IMR-90 (cell line): ENCODE measurements around the gene ZDHHC24. TPM values are rescaled to one million over a fixed set of nuclear protein-coding genes. Genes with fewer than 3 reads are reported as not detected.

ENCODE experiments used
- ATAC-seq: fragments of 200-7000 bp; cut with Tn5 transposase; 2 replicates; pipeline ENCODE4 v1.9.1; 2020; ENCODE audit warnings: low read depth, mild to moderate bottlenecking, moderate library complexity
- BruUV-seq: library from RNA; stranded (reverse); fragments of 400-500 nt; replicated peaks from 2 replicates; lab custom pipeline; 2021; lab: Mats Ljungman, UMichigan
- CTCF ChIA-PET: fragments of 300-600 bp; formaldehyde crosslinking; extraction: SDS; loops from one replicate; lab custom pipeline; 2021; ENCODE audit warnings: antibody characterized with exemption; lab: Yijun Ruan, JAX
- POLR2A ChIA-PET: fragments of 300-600 bp; sonication (Branson Sonifier 250); formaldehyde crosslinking; loops from one replicate; lab custom pipeline; 2022; ENCODE audit warnings: antibody characterized with exemption; ENCODE audit not compliant: unreplicated experiment; lab: Charles Lee
- DNase-seq: peaks from one replicate; pipeline ENCODE4 v3.0.0; 2013
- H2AFZ ChIP-seq: replicated peaks from 2 replicates; pipeline ENCODE3; 2013; ENCODE audit warnings: low read length, mild to moderate bottlenecking; ENCODE audit not compliant: poor library complexity
- H2AK5ac ChIP-seq: 2 replicates; pipeline ENCODE4 v1.6.1; 2013; ENCODE audit warnings: low read depth, low read length, inconsistent platforms
- H2AK9ac ChIP-seq: replicated peaks from 2 replicates; pipeline ENCODE3; 2013; ENCODE audit warnings: mild to moderate bottlenecking, low read depth, low read length, moderate library complexity; ENCODE audit not compliant: poor library complexity
- H2BK120ac ChIP-seq: 2 replicates; pipeline ENCODE4 v1.6.1; 2013; ENCODE audit warnings: low read depth, low read length, inconsistent platforms
- H2BK15ac ChIP-seq: 3 replicates; pipeline ENCODE4 v1.6.1; 2013; ENCODE audit warnings: low read depth, low read length, inconsistent platforms
- H2BK20ac ChIP-seq: 2 replicates; pipeline ENCODE4 v1.6.1; 2013; ENCODE audit warnings: low read depth, mild to moderate bottlenecking, inconsistent platforms, low read length, moderate library complexity
- H2BK5ac ChIP-seq: 2 replicates; pipeline ENCODE4 v1.6.1; 2013; ENCODE audit warnings: mild to moderate bottlenecking, low read depth, low read length, inconsistent platforms; ENCODE audit not compliant: poor library complexity, severe bottlenecking
- H3K14ac ChIP-seq: replicated peaks from 2 replicates; pipeline ENCODE4 v1.6.1; 2013; ENCODE audit warnings: low read depth, low read length, inconsistent platforms
- H3K18ac ChIP-seq: 2 replicates; pipeline ENCODE4 v1.6.1; 2013; ENCODE audit warnings: low read depth, low read length, control low read depth
- H3K23ac ChIP-seq: 2 replicates; pipeline ENCODE4 v1.6.1; 2013; ENCODE audit warnings: low read depth, low read length, inconsistent platforms
- H3K27ac ChIP-seq: 2 replicates; pipeline ENCODE4 v1.5.1; 2013; ENCODE audit warnings: mild to moderate bottlenecking, control low read depth, low read length; ENCODE audit not compliant: insufficient read depth
- H3K27me3 ChIP-seq: 2 replicates; pipeline ENCODE4 v1.6.1; 2013; ENCODE audit warnings: low read length; ENCODE audit not compliant: control insufficient read depth, insufficient read depth
- H3K36me3 ChIP-seq: 2 replicates; pipeline ENCODE4 v1.6.1; 2013; ENCODE audit warnings: low read length, mixed read lengths; ENCODE audit not compliant: control insufficient read depth, insufficient read depth
- H3K4ac ChIP-seq: 2 replicates; pipeline ENCODE4 v1.6.1; 2013; ENCODE audit warnings: low read depth, low read length, inconsistent platforms
- H3K4me1 ChIP-seq: 2 replicates; pipeline ENCODE4 v1.6.1; 2013; ENCODE audit warnings: low read length, mixed read lengths; ENCODE audit not compliant: control insufficient read depth, insufficient read depth
- H3K4me2 ChIP-seq: 2 replicates; pipeline ENCODE4 v1.6.1; 2013; ENCODE audit warnings: low read depth, mild to moderate bottlenecking, control low read depth, low read length, moderate library complexity
- H3K4me3 ChIP-seq: 2 replicates; pipeline ENCODE4 v1.5.1; 2013; ENCODE audit warnings: low read depth, mild to moderate bottlenecking, control low read depth, low read length, moderate library complexity; ENCODE audit not compliant: insufficient read depth
- H3K56ac ChIP-seq: 2 replicates; pipeline ENCODE4 v1.6.1; 2013; ENCODE audit warnings: low read length, inconsistent platforms; ENCODE audit not compliant: insufficient read depth; ENCODE audit errors: extremely low read depth
- H3K79me1 ChIP-seq, 2 experiments: 2 replicates each; pipeline ENCODE4 v1.6.1; 2013; ENCODE audit warnings: low read length in 2 of 2, inconsistent platforms in 1 of 2, low read depth in 1 of 2
- H3K9ac ChIP-seq: 2 replicates; pipeline ENCODE4 v1.6.1; 2013; ENCODE audit warnings: low read depth, low read length, control low read depth
- H3K9me1 ChIP-seq: 2 replicates; pipeline ENCODE4 v1.6.1; 2013; ENCODE audit warnings: low read length, inconsistent platforms; ENCODE audit not compliant: insufficient read depth
- H3K9me3 ChIP-seq: 2 replicates; pipeline ENCODE4 v1.6.1; 2013; ENCODE audit warnings: low read length; ENCODE audit not compliant: control insufficient read depth, insufficient read depth
- H4K20me1 ChIP-seq: 2 replicates; pipeline ENCODE4 v1.6.1; 2013; ENCODE audit warnings: low read length, inconsistent platforms; ENCODE audit not compliant: insufficient read depth
- H4K5ac ChIP-seq: 2 replicates; pipeline ENCODE4 v1.6.1; 2013; ENCODE audit warnings: mild to moderate bottlenecking, low read depth, low read length, control low read depth
- H4K8ac ChIP-seq, 2 experiments: 2 replicates each; pipeline ENCODE4 v1.6.1; 2013; ENCODE audit warnings: low read depth in 2 of 2, low read length in 2 of 2, control low read depth in 1 of 2, inconsistent platforms in 1 of 2
- H4K91ac ChIP-seq: 2 replicates; pipeline ENCODE4 v1.6.1; 2013; ENCODE audit warnings: low read depth, low read length, inconsistent platforms; ENCODE audit not compliant: insufficient read depth
- BHLHE40 ChIP-seq: fragments of 150-350 bp; IDR thresholded peaks from 2 replicates; pipeline ENCODE4 v1.6.1; 2016; ENCODE audit warnings: mild to moderate bottlenecking, low read depth, low read length
- CEBPB ChIP-seq: IDR thresholded peaks from 2 replicates; pipeline ENCODE4 v1.6.1; 2012; ENCODE audit warnings: low read depth, low read length, improper control_type of control experiment
- CTCF ChIP-seq: conservative IDR thresholded peaks from 2 replicates; pipeline ENCODE4 v1.5.1; 2012; ENCODE audit warnings: mild to moderate bottlenecking, low read depth, low read length, improper control_type of control experiment
- FOS ChIP-seq: fragments of 150-350 bp; IDR thresholded peaks from 2 replicates; pipeline ENCODE4 v1.6.1; 2016; ENCODE audit warnings: low read depth, low read length
- MAFK ChIP-seq: IDR thresholded peaks from 2 replicates; pipeline ENCODE4 v1.6.1; 2012; ENCODE audit warnings: low read depth, low read length, improper control_type of control experiment
- MXI1 ChIP-seq: IDR thresholded peaks from 2 replicates; pipeline ENCODE4 v1.6.1; 2012; ENCODE audit warnings: low read depth, mild to moderate bottlenecking, low read length, moderate library complexity, borderline replicate concordance
- NFE2L2 ChIP-seq: fragments of 150-350 bp; IDR thresholded peaks from 2 replicates; pipeline ENCODE4 v1.6.1; 2016; ENCODE audit warnings: low read depth, mild to moderate bottlenecking, low read length
- POLR2A ChIP-seq: IDR thresholded peaks from 2 replicates; pipeline ENCODE4 v1.6.1; 2012; ENCODE audit warnings: mild to moderate bottlenecking, low read depth, low read length
- RAD21 ChIP-seq: IDR thresholded peaks from 2 replicates; pipeline ENCODE4 v1.6.1; 2012; ENCODE audit warnings: low read length, improper control_type of control experiment
- RCOR1 ChIP-seq: IDR thresholded peaks from 2 replicates; pipeline ENCODE4 v1.6.1; 2012; ENCODE audit warnings: mild to moderate bottlenecking, low read length, improper control_type of control experiment; ENCODE audit not compliant: insufficient replicate concordance
- RFX5 ChIP-seq: IDR thresholded peaks from 2 replicates; pipeline ENCODE4 v1.8.0; 2012; ENCODE audit warnings: low read depth, mild to moderate bottlenecking, low read length, moderate library complexity
- SMC3 ChIP-seq: fragments of 150-350 bp; IDR thresholded peaks from 2 replicates; pipeline ENCODE4 v1.6.1; 2016; ENCODE audit warnings: low read depth, mild to moderate bottlenecking, antibody characterized with exemption, low read length, moderate library complexity
- WGBS, 2 experiments: methylation state at CpG; one replicate each; pipeline versions ENCODE4 v1.1.5 to v1.1.7; 2013; ENCODE audit warnings: missing lambda C conversion rate in 2 of 2; ENCODE audit not compliant: insufficient read length in 1 of 2; ENCODE audit errors: extremely low coverage in 2 of 2; 5-methylcytosine and 5-hydroxymethylcytosine counted together
- dilution Hi-C: fragments of 300-500 bp; cut with HindIII; formaldehyde crosslinking; loops from one replicate; pipeline ENCODE4 v1.14.3; 2018; ENCODE audit warnings: low sequenced_read_pairs; ENCODE audit not compliant: unreplicated experiment
- in situ Hi-C: fragments of 300-500 bp; cut with MboI; formaldehyde crosslinking; loops from 3 replicates; pipeline ENCODE4 v1.14.3; 2019; ENCODE audit warnings: low sequenced_read_pairs, inconsistent platforms, mixed read lengths
- intact Hi-C: fragments of 100-400 bp; cut with micrococcal nuclease; formaldehyde crosslinking; loops from 2 replicates; pipeline ENCODE4 v1.10.0; 2022
- polyA plus RNA-seq, 3 experiments: library from polyadenylated mRNA; depleted of rRNA; stranded (reverse); fragments of >200 nt; gene quantifications; 2 replicates each; pipeline ENCODE4 v1.2.3, GENCODE V29; 2012; ENCODE audit warnings: low replicate concordance in 1 of 3
- total RNA-seq: library from RNA; depleted of rRNA; stranded (reverse); fragments of >200 nt; gene quantifications from 2 replicates; pipeline ENCODE4 v1.2.3, GENCODE V29; 2012
- TF ChIP-seq, protein P1 (sequence below): fragments of 150-350 bp; IDR thresholded peaks from 2 replicates; pipeline ENCODE4 v1.6.1; 2016; ENCODE audit warnings: low read depth, mild to moderate bottlenecking, low read length, moderate library complexity, borderline replicate concordance

ZDHHC24 gene
- total and polyA plus RNA-seq, 2 of the 4 experiments (the other 2 are of a cell fraction) = 3.2 to 10.9 TPM

- TF ChIP-seq CTCF = no peak
- no peak for TF ChIP-seq RFX5
- no peak for TF ChIP-seq CEBPB
Measured at GRCh38 chr11:66548041-66548440, 2.2 kb upstream of the ZDHHC24 start (continued).

DNA sequence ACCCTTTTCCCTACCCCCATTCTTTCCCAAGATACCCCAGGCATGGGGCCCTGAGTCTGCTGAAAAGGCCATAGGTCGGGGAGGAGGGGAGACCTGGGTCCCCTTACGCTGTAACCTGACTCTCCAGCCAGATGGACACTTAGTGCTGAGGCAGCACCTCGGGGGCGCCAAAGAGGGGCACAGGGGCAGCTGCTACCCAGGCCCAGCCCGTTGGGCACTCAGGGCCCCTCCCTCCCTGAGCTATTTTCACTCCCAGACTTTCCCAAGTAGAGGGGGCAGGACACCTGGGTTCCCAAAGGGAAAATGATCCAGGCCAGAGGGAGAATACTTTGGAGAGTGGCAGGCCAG is 1.8 kb upstream of the ZDHHC24 start:
- H3K9me3 ChIP-seq = no peaks in the 10 kb centered on the region
- no peak overlapping the region for H4K5ac ChIP-seq
- POLR2A ChIA-PET = no interaction called here
- no peak overlapping the region for H3K4me2 ChIP-seq
- peaks cover 6% of the 10 kb centered on the region for H3K4me1 ChIP-seq
- H2BK15ac ChIP-seq = no peak overlapping the region
- CTCF ChIA-PET = no interaction called here
- intact Hi-C loops = loop anchor here (2.0 kb wide), 1 partner anchor 91 kb away; the partner anchor contains the start of gene RBM4
- H3K18ac ChIP-seq = no peak overlapping the region
- in situ Hi-C loops = no loop called here
- H3K14ac ChIP-seq = no peak overlapping the region
- H3K9ac ChIP-seq = no peak overlapping the region
- H3K56ac ChIP-seq = no peak overlapping the region
- H3K4me3 ChIP-seq = no peak overlapping the region
- H4K20me1 ChIP-seq = no peaks in the 10 kb centered on the region
- peaks cover 3 to 19% of the 10 kb centered on the region in 2 experiments; a peak in 2 of 4 replicates for H3K79me1 ChIP-seq
- no peak overlapping the region for H3K4ac ChIP-seq
- no peak overlapping the region for H2AFZ ChIP-seq
- no peak overlapping the region for H2BK120ac ChIP-seq
- peaks cover 1% of the 10 kb centered on the region; the same call in 1 of the 2 replicates for H3K36me3 ChIP-seq
- no peaks in the 10 kb centered on the region for H3K9me1 ChIP-seq
- no peak overlapping the region for H2BK5ac ChIP-seq
- ATAC-seq = no peak
- no peak for DNase-seq
- H4K8ac ChIP-seq = no peak overlapping the region
- peaks cover 28% of the 10 kb centered on the region for H3K27me3 ChIP-seq
- no peak overlapping the region for H3K23ac ChIP-seq
- no CpG with 5 or more reads among the region's 5 CpGs for WGBS, 2 experiments
- dilution Hi-C loops = no loop called here
- H4K91ac ChIP-seq = no peak overlapping the region
- no peak overlapping the region for H2AK5ac ChIP-seq
- H2AK9ac ChIP-seq = no peak overlapping the region
- H2BK20ac ChIP-seq = no peak overlapping the region
- no peak overlapping the region for H3K27ac ChIP-seq
- no TSS peak for BruUV-seq
- no peak for TF ChIP-seq RFX5
- no peak for TF ChIP-seq BHLHE40
- no peak for TF ChIP-seq MXI1
- no peak for TF ChIP-seq RCOR1
- no peak for TF ChIP-seq NFE2L2
- TF ChIP-seq POLR2A = no peak
- no peak for TF ChIP-seq CEBPB
- TF ChIP-seq FOS = no peak
- no peak for TF ChIP-seq RAD21
- TF ChIP-seq, protein P1, sequence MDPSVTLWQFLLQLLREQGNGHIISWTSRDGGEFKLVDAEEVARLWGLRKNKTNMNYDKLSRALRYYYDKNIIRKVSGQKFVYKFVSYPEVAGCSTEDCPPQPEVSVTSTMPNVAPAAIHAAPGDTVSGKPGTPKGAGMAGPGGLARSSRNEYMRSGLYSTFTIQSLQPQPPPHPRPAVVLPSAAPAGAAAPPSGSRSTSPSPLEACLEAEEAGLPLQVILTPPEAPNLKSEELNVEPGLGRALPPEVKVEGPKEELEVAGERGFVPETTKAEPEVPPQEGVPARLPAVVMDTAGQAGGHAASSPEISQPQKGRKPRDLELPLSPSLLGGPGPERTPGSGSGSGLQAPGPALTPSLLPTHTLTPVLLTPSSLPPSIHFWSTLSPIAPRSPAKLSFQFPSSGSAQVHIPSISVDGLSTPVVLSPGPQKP = no peak
- TF ChIP-seq MAFK = no peak
- no peak for TF ChIP-seq SMC3
- no peak for TF ChIP-seq CTCF
